ENCODE results near the gene OR5K1. TPM values are rescaled to one million over a fixed set of nuclear protein-coding genes. Genes with fewer than 3 reads are reported as not detected.

Gene OR5K1
- total RNA-seq, 1 donor from 2014 or later, result not detected

DNA sequence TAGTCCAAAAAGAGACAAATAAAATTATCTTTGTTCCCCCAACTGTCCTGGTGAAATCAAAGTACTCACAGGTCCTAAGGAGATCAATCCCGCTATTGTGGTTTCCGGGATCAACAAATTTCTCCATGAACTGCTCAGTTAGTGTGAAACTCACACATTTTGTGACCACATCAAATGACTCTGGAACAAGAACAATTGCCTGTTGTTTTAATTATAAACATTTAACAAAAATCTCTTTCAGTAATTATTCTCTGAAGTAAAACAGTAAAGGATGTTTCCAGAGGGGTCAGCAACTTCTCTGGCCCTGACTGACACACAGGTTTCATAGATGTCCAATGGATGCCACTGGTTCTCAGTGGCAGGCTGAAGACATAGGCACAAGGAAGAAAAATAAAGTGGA is 55.8 kb downstream of the OR5K1 start:
- peak overlapping the region; percentile 19 for H3K4me2 ChIP-seq (ENCODE audit: low read length)
- H3K9ac ChIP-seq (ENCODE audit: low read length), result no peak overlapping the region
- no peak overlapping the region for H3K27ac ChIP-seq (ENCODE audit: low read depth, low read length)
- peaks cover 48% of the 10 kb centered on the region for H3K79me2 ChIP-seq (ENCODE audit: insufficient read depth, low read length)
- H3K4me3 ChIP-seq (ENCODE audit: insufficient read depth, low read depth, low read length), result no peak overlapping the region
- Mint-ChIP-seq H3K27ac (ENCODE audit: unreplicated experiment) (peak overlapping the region; percentile 82), H3K36me3 (ENCODE audit: low read depth, unreplicated experiment) (peaks cover 8% of the 10 kb centered on the region), H3K9me3 (ENCODE audit: unreplicated experiment) (no peaks in the 10 kb centered on the region), H3K4me3 (ENCODE audit: unreplicated experiment) (no peak overlapping the region), H3K4me1 (ENCODE audit: low read depth, unreplicated experiment) (peaks cover 18% of the 10 kb centered on the region), H3K27me3 (ENCODE audit: low read depth, unreplicated experiment) (no peaks in the 10 kb centered on the region)
- no peak for TF ChIP-seq EZH2 (IDR thresholded peaks at IDR 0.05; ENCODE audit: insufficient read depth, low read length)
- TF ChIP-seq, protein P1, sequence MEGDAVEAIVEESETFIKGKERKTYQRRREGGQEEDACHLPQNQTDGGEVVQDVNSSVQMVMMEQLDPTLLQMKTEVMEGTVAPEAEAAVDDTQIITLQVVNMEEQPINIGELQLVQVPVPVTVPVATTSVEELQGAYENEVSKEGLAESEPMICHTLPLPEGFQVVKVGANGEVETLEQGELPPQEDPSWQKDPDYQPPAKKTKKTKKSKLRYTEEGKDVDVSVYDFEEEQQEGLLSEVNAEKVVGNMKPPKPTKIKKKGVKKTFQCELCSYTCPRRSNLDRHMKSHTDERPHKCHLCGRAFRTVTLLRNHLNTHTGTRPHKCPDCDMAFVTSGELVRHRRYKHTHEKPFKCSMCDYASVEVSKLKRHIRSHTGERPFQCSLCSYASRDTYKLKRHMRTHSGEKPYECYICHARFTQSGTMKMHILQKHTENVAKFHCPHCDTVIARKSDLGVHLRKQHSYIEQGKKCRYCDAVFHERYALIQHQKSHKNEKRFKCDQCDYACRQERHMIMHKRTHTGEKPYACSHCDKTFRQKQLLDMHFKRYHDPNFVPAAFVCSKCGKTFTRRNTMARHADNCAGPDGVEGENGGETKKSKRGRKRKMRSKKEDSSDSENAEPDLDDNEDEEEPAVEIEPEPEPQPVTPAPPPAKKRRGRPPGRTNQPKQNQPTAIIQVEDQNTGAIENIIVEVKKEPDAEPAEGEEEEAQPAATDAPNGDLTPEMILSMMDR (IDR thresholded peaks at IDR 0.05; ENCODE audit: insufficient read depth, low read depth, low read length), result no peak
- peaks cover 18% of the 10 kb centered on the region for H3K4me1 ChIP-seq (ENCODE audit: insufficient read depth, low read length)
- no peaks in the 10 kb centered on the region for H3K27me3 ChIP-seq (ENCODE audit: insufficient read depth, low read length)
- peaks cover 23% of the 10 kb centered on the region for H4K20me1 ChIP-seq (ENCODE audit: insufficient read depth, low read length)
- H3K9me3 ChIP-seq (ENCODE audit: insufficient read depth, low read depth, low read length), result no peaks in the 10 kb centered on the region
- FAIRE-seq, result no peak
- H3K36me3 ChIP-seq (ENCODE audit: insufficient read depth, low read length), result peaks cover 53% of the 10 kb centered on the region
- DNase-seq (ENCODE audit: low read depth), result no peak
- H2AFZ ChIP-seq (ENCODE audit: low read depth, low read length), result no peak overlapping the region

DNA sequence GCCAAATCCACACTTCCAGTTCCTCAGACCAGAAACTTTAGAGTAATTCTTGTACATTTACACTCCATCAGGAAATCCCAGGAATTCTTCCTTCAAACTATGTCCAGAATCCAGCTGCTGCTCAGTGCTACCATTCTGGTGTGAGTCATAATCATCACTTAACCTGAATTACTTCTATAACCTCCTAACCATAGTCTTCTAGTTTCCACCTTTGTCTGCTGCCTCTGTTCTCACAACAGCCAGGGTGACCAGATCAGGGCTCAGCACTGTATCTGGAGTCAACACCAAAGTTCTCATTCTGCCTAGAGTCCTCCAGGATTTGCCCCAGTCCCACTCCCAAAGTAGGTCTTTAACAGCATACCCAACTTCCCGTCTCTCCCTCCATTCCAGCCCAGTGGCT is 56.4 kb downstream of the OR5K1 start:
- Histone ChIP-seq H3K27ac (ENCODE audit: low read depth, low read length) (no peak overlapping the region), H3K9ac (ENCODE audit: low read length) (no peak overlapping the region), H3K79me2 (ENCODE audit: insufficient read depth, low read length) (peaks cover 48% of the 10 kb centered on the region), H3K4me1 (ENCODE audit: insufficient read depth, low read length) (peaks cover 18% of the 10 kb centered on the region), H2AFZ (ENCODE audit: low read depth, low read length) (no peak overlapping the region), H3K4me2 (ENCODE audit: low read length) (peak overlapping the region; percentile 19), H3K9me3 (ENCODE audit: insufficient read depth, low read depth, low read length) (no peaks in the 10 kb centered on the region), H3K36me3 (ENCODE audit: insufficient read depth, low read length) (peaks cover 53% of the 10 kb centered on the region), H3K27me3 (ENCODE audit: insufficient read depth, low read length) (no peaks in the 10 kb centered on the region), H4K20me1 (ENCODE audit: insufficient read depth, low read length) (peaks cover 23% of the 10 kb centered on the region), H3K4me3 (ENCODE audit: insufficient read depth, low read depth, low read length) (no peak overlapping the region)
- Mint-ChIP-seq H3K4me1 (ENCODE audit: low read depth, unreplicated experiment) (peaks cover 18% of the 10 kb centered on the region), H3K9me3 (ENCODE audit: unreplicated experiment) (no peaks in the 10 kb centered on the region), H3K4me3 (ENCODE audit: unreplicated experiment) (no peak overlapping the region), H3K27me3 (ENCODE audit: low read depth, unreplicated experiment) (no peaks in the 10 kb centered on the region), H3K36me3 (ENCODE audit: low read depth, unreplicated experiment) (peaks cover 8% of the 10 kb centered on the region), H3K27ac (ENCODE audit: unreplicated experiment) (peak overlapping the region; percentile 82)
- no peak for FAIRE-seq
- peak; percentile 20 for DNase-seq (ENCODE audit: low read depth)
- no peak for TF ChIP-seq EZH2 (IDR thresholded peaks at IDR 0.05; ENCODE audit: insufficient read depth, low read length)
- TF ChIP-seq, protein P1 (IDR thresholded peaks at IDR 0.05; ENCODE audit: insufficient read depth, low read depth, low read length), result no peak

DNA sequence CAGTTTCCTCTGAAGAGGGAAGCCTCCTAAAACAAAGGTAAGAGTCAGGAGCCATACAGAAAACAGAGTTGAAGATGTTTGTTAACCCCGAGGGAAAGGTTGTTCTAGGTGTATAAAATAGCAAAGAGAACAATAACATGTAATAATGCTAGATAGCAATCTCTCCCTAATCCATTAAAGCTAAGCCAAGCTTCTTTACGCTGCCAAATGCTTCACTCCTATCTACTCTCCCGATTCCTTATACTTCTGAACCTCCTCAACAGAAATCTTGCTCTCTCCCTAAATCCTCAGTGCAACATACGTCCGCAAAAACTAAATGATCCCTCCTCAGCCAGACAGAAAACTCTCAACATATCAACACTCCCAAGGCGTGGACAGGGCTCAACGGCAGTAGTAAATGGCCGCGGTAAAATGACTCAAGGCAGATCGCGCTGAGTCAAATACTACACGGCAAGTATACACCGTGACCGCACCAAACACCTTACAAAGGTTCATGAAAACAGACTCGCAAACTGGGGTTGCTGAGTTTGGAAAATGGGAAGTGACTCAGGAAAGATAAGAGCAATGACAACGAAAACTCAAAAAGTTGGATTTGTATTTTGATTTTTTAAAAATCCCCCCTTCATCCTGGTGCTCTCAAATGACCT is 59.0 kb downstream of the OR5K1 start:
- H3K4me2 ChIP-seq (ENCODE audit: low read length), result peak overlapping the region; percentile 92
- FAIRE-seq (peak; percentile 69), DNase-seq (ENCODE audit: low read depth) (peak; percentile 68)
- peak overlapping the region; percentile 90 for H3K9ac ChIP-seq (ENCODE audit: low read length)
- no peaks in the 10 kb centered on the region for H3K9me3 Mint-ChIP-seq (ENCODE audit: unreplicated experiment)
- peak overlapping the region; percentile 95 for H3K27ac ChIP-seq (ENCODE audit: low read depth, low read length)
- H3K4me3 Mint-ChIP-seq (ENCODE audit: unreplicated experiment), result peak overlapping the region; percentile 93
- H2AFZ ChIP-seq (ENCODE audit: low read depth, low read length), result peak overlapping the region; percentile 70
- no peaks in the 10 kb centered on the region for H3K27me3 ChIP-seq (ENCODE audit: insufficient read depth, low read length)
- H3K4me1 Mint-ChIP-seq (ENCODE audit: low read depth, unreplicated experiment), result peaks cover 18% of the 10 kb centered on the region
- H3K27ac Mint-ChIP-seq (ENCODE audit: unreplicated experiment), result peak overlapping the region; percentile 64
- peaks cover 23% of the 10 kb centered on the region for H4K20me1 ChIP-seq (ENCODE audit: insufficient read depth, low read length)
- no peak for TF ChIP-seq EZH2 (IDR thresholded peaks at IDR 0.05; ENCODE audit: insufficient read depth, low read length)
- TF ChIP-seq, protein P1 (IDR thresholded peaks at IDR 0.05; ENCODE audit: insufficient read depth, low read depth, low read length), result no peak
- H3K36me3 Mint-ChIP-seq (ENCODE audit: low read depth, unreplicated experiment), result peaks cover 8% of the 10 kb centered on the region
- no peaks in the 10 kb centered on the region for H3K27me3 Mint-ChIP-seq (ENCODE audit: low read depth, unreplicated experiment)
- H3K36me3 ChIP-seq (ENCODE audit: insufficient read depth, low read length), result peaks cover 30% of the 10 kb centered on the region
- peaks cover 18% of the 10 kb centered on the region for H3K4me1 ChIP-seq (ENCODE audit: insufficient read depth, low read length)
- H3K4me3 ChIP-seq (ENCODE audit: insufficient read depth, low read depth, low read length), result peak overlapping the region; percentile 85
- H3K9me3 ChIP-seq (ENCODE audit: insufficient read depth, low read depth, low read length), result no peaks in the 10 kb centered on the region
- H3K79me2 ChIP-seq (ENCODE audit: insufficient read depth, low read length), result peaks cover 48% of the 10 kb centered on the region
